RCC 7860 (cell line): Measurements from ENCODE around the gene UBAC1.
A peak's percentile ranks its signal among the peaks of the same experiment; 100 is the strongest.
"Not testable (repeated sequence)": the region's sequence is repeated elsewhere in the genome, so short reads cannot be mapped to it uniquely, and the experiment has no call there.

ENCODE experiments used
- DNase-seq: peaks from one replicate; pipeline ENCODE4 v3.0.0-alpha.2; 2015; ENCODE audit warnings: low spot score
- FAIRE-seq: peaks from 2 replicates; lab custom pipeline; 2012; peaks lifted over from hg19 to GRCh38; lab: Jason Lieb, UNC

Gene UBAC1

GRCh38 chr9:135944444-135945252 lies 16.5 kb downstream of the UBAC1 start:
- FAIRE-seq = no peak
- no peak for DNase-seq

- not testable (repeated sequence) for DNase-seq, FAIRE-seq
Measured at GRCh38 chr9:135943604-135944003, 17.6 kb downstream of the UBAC1 start.

- FAIRE-seq = no peak
- no peak for DNase-seq
Measured at GRCh38 chr9:135941288-135941995, 19.7 kb downstream of the UBAC1 start.

GRCh38 chr9:135939351-135940265 lies 21.6 kb downstream of the UBAC1 start:
- DNase-seq (no peak), FAIRE-seq (no peak)

GRCh38 chr9:135937521-135938489 lies 23.4 kb downstream of the UBAC1 start:
- DNase-seq (no peak), FAIRE-seq (no peak)

GRCh38 chr9:135933114-135933513 lies 28.1 kb downstream of the UBAC1 start:
- DNase-seq (no peak), FAIRE-seq (no peak)

GRCh38 chr9:135932656-135933055 lies 28.5 kb downstream of the UBAC1 start:
- DNase-seq (no peak), FAIRE-seq (no peak)

- DNase-seq (no peak), FAIRE-seq (no peak)
Measured at GRCh38 chr9:135931349-135931820, 29.8 kb downstream of the UBAC1 start.

- no peak for FAIRE-seq
Measured at GRCh38 chr9:135930446-135931345, 30.5 kb downstream of the UBAC1 start.

GRCh38 chr9:135929656-135930445 lies 31.3 kb downstream of the UBAC1 start:
- FAIRE-seq = no peak
- no peak for DNase-seq

More at GRCh38 chr9:135930446-135931345, 30.5 kb downstream of the UBAC1 start:
- no peak for DNase-seq

GRCh38 chr9:135928731-135929655 lies 32.2 kb downstream of the UBAC1 start:
- DNase-seq (no peak), FAIRE-seq (no peak)

GRCh38 chr9:135928074-135928730 lies 33.0 kb downstream of the UBAC1 start:
- FAIRE-seq (no peak), DNase-seq (no peak)

GRCh38 chr9:135927195-135928013 lies 33.8 kb downstream of the UBAC1 start:
- FAIRE-seq (no peak), DNase-seq (no peak)

GRCh38 chr9:135926402-135927194 lies 34.6 kb downstream of the UBAC1 start:
- FAIRE-seq = peak; percentile 91
- peak; percentile 94 for DNase-seq
